AG10803 (cell line): ENCODE measurements around the gene TYRO3.
A peak's percentile ranks its signal among the peaks of the same experiment; 100 is the strongest.

Experiments
- DNase-seq: peaks from one replicate; pipeline ENCODE4 v3.0.0; 2010; ENCODE audit warnings: low read depth
- H3K4me3 ChIP-seq: 2 replicates; pipeline ENCODE4 v1.5.1; 2011; ENCODE audit warnings: mild to moderate bottlenecking, low read length, control low read depth
- CTCF ChIP-seq: conservative IDR thresholded peaks from 2 replicates; pipeline ENCODE4 v1.5.1; 2011; ENCODE audit warnings: mild to moderate bottlenecking, low read length, control low read depth, inconsistent platforms

TYRO3 gene

GRCh38 chr15:41620536-41621199, 61.7 kb downstream of the TYRO3 start:
- peak overlapping the region; percentile 67 for H3K4me3 ChIP-seq
- DNase-seq: no peak
- TF ChIP-seq CTCF: no peak

GRCh38 chr15:41621200-41622193, 62.5 kb downstream of the TYRO3 start:
- peak; percentile 73 for DNase-seq
- H3K4me3 ChIP-seq: peak overlapping the region; percentile 67
- TF ChIP-seq CTCF: no peak

- no peak for DNase-seq
- no peak overlapping the region for H3K4me3 ChIP-seq
- no peak for TF ChIP-seq CTCF
Measured at GRCh38 chr15:41622901-41623300, 63.9 kb downstream of the TYRO3 start.

DNA sequence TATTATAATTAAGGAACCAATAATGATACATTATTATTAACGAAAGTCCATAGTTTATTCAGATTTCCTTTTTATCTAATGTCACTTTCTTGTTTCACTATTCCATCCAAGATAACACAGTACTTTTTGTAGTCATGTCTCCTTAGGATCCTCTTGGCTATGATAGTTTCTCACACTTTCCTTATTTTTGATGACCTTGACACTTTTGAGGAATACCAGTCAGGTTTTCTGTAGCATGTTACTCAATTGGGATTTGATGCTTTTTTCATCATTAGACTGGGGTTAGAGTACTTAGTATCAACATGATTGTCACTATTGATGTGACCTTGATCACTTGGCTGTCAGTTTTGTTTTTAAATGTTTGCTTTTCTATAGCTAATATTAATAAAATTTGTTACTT, 68.2 kb downstream of the TYRO3 start:
- no peak overlapping the region for H3K4me3 ChIP-seq
- no peak for TF ChIP-seq CTCF
- no peak for DNase-seq

DNA sequence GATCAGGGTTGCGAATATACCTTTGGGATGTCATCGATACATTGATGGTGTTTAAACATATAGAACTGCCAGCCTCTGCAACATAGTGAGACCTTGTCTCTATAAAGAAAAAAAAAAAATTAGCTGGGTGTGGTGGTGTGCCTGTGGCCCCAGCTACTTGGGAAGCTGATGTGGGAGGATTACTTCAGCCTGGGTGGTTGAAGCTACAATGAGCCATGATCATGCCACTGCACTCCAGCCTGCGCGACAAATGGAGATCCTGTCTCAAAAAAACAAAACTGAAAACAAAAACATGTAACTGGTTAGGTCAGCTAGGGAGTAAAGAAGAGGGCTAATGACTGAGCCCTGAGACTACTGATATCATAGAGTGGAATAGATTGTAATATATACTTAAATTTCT, 70.5 kb downstream of the TYRO3 start:
- no peak for TF ChIP-seq CTCF
- H3K4me3 ChIP-seq: no peak overlapping the region
- DNase-seq: no peak

DNA sequence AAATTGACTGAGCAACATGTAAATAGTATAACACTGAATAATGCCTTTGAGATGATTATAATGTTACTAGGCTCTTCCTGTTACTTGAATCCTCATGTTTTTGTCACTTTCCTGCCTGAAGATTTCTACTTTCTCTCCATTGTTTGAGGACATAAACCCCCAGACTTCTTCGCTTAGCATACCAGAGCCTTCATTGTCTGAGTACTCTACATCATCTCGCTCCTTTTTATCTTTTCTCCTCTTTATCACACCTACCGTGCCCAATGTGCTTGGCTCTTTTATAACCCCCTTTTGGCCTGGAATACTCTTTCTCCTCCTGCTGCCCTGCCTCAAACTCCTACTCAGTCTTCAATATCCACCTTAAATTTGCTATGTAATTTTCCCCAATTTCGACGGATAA, 70.9 kb downstream of the TYRO3 start:
- TF ChIP-seq CTCF: no peak

More for the DNA sequence above, 70.9 kb downstream of the TYRO3 start:
- no peak for DNase-seq
- H3K4me3 ChIP-seq: no peak overlapping the region
